GM23338 (cell line): ENCODE measurements around the gene ZNF783. TPM values are rescaled to one million over a fixed set of nuclear protein-coding genes. Genes with fewer than 3 reads are reported as not detected.

Source experiments
- ATAC-seq: fragments of 200-7000 bp; cut with Tn5 transposase; 3 replicates; pipeline ENCODE4 v1.9.1; 2020
- DNase-seq: peaks from one replicate; pipeline ENCODE4 v3.0.0-alpha.2; 2015; ENCODE audit warnings: low spot score
- H2AFZ ChIP-seq: fragments of 200-600 bp; sonication (generic); 2 replicates; pipeline ENCODE4 v1.8.0; 2016; ENCODE audit warnings: antibody characterized with exemption, mild to moderate bottlenecking, moderate library complexity
- H3F3A ChIP-seq: fragments of 200-600 bp; sonication (generic); replicated peaks from 2 replicates; pipeline ENCODE4 v1.8.0; 2017; ENCODE audit warnings: antibody characterized with exemption, mixed run types, low read depth
- H3K27ac ChIP-seq: fragments of 200-600 bp; sonication (generic); 2 replicates; pipeline ENCODE4 v1.6.1; 2016; ENCODE audit warnings: low read depth
- H3K27me3 ChIP-seq: fragments of 200-600 bp; sonication (generic); 2 replicates; pipeline ENCODE4 v1.8.0; 2016; ENCODE audit warnings: mild to moderate bottlenecking, mixed run types, moderate library complexity; ENCODE audit not compliant: insufficient read depth
- H3K36me3 ChIP-seq: fragments of 200-600 bp; sonication (generic); 2 replicates; pipeline ENCODE4 v1.8.0; 2016; ENCODE audit warnings: mild to moderate bottlenecking; ENCODE audit not compliant: insufficient read depth
- H3K4me1 ChIP-seq: fragments of 200-600 bp; sonication (generic); 2 replicates; pipeline ENCODE4 v1.8.0; 2016; ENCODE audit warnings: mild to moderate bottlenecking, moderate library complexity; ENCODE audit not compliant: insufficient read depth
- H3K4me2 ChIP-seq: fragments of 200-600 bp; sonication (generic); 2 replicates; pipeline ENCODE4 v1.7.1; 2017; ENCODE audit warnings: mixed run types
- H3K4me3 ChIP-seq: fragments of 200-600 bp; sonication (generic); 2 replicates; pipeline ENCODE4 v1.6.1; 2016; ENCODE audit warnings: mixed run types
- H3K79me2 ChIP-seq: fragments of 200-600 bp; sonication (generic); replicated peaks from 2 replicates; pipeline ENCODE4 v1.8.0; 2017; ENCODE audit warnings: mild to moderate bottlenecking; ENCODE audit not compliant: insufficient read depth
- H3K9me2 ChIP-seq: fragments of 200-600 bp; sonication (generic); 2 replicates; pipeline ENCODE4 v1.8.0; 2017; ENCODE audit not compliant: insufficient read depth
- H4K20me1 ChIP-seq: fragments of 200-600 bp; sonication (generic); replicated peaks from 2 replicates; pipeline ENCODE4 v1.8.0; 2017; ENCODE audit warnings: mild to moderate bottlenecking; ENCODE audit not compliant: insufficient read depth
- H3K27ac Mint-ChIP-seq: 2 replicates; pipeline ENCODE4 v1.8.0; 2020; ENCODE audit warnings: inconsistent platforms, mild to moderate bottlenecking, moderate library complexity, mixed read lengths
- H3K27me3 Mint-ChIP-seq: 3 replicates; pipeline ENCODE4 v1.8.0; 2022; ENCODE audit warnings: low read depth, mild to moderate bottlenecking, moderate library complexity, mixed read lengths, inconsistent platforms; ENCODE audit not compliant: insufficient read depth, poor library complexity
- H3K36me3 Mint-ChIP-seq: 3 replicates; pipeline ENCODE4 v1.8.0; 2021; ENCODE audit warnings: low read depth, mild to moderate bottlenecking, inconsistent platforms, moderate library complexity, mixed read lengths
- H3K4me1 Mint-ChIP-seq: 3 replicates; pipeline ENCODE4 v1.8.0; 2020; ENCODE audit warnings: mild to moderate bottlenecking, inconsistent platforms, mixed read lengths
- H3K4me3 Mint-ChIP-seq: 3 replicates; pipeline ENCODE4 v1.8.0; 2021; ENCODE audit warnings: moderate library complexity, mild to moderate bottlenecking, inconsistent platforms, mixed read lengths
- H3K9me3 Mint-ChIP-seq: 3 replicates; pipeline ENCODE4 v1.8.0; 2020; ENCODE audit warnings: moderate library complexity, mild to moderate bottlenecking, inconsistent platforms, mixed read lengths
- EZH2phosphoT487 ChIP-seq: fragments of 200-600 bp; sonication (generic); IDR thresholded peaks from one replicate; pipeline ENCODE4 v1.8.1; 2018; ENCODE audit warnings: antibody characterized with exemption; ENCODE audit not compliant: unreplicated experiment
- JUNB ChIP-seq: IDR thresholded peaks from one replicate; pipeline ENCODE4 v1.6.1; 2016; ENCODE audit warnings: antibody characterized with exemption; ENCODE audit not compliant: unreplicated experiment
- NANOG ChIP-seq: IDR thresholded peaks from 2 replicates; pipeline ENCODE4 v1.6.1; 2016; ENCODE audit warnings: antibody characterized with exemption, borderline replicate concordance
- POLR2AphosphoS5 ChIP-seq: IDR thresholded peaks from 2 replicates; pipeline ENCODE4 v1.6.1; 2016; ENCODE audit warnings: antibody characterized with exemption, low read depth
- STAT1 ChIP-seq: IDR thresholded peaks from one replicate; pipeline ENCODE4 v1.6.1; 2016; ENCODE audit warnings: antibody characterized with exemption; ENCODE audit not compliant: unreplicated experiment
- ZNF114 ChIP-seq: fragments of 250-450 bp; sonication (Bioruptor Pico); IDR thresholded peaks from 2 replicates; pipeline ENCODE4 v1.5.0; 2020; ENCODE audit warnings: mild to moderate bottlenecking, moderate library complexity
- polyA plus RNA-seq: library from polyadenylated mRNA; unstranded; fragments of >200 nt; fragmentation: Nextera tagmentation; extraction: Ambion mirVana; gene quantifications from 2 replicates; pipeline ENCODE4 v1.2.1, GENCODE V29; 2016
- total RNA-seq: library from RNA; depleted of rRNA; stranded (reverse); fragments of >200 nt; shearing (Covaris generic); gene quantifications from 2 replicates; pipeline ENCODE4 v1.2.3, GENCODE V29; 2014
- TF ChIP-seq, protein P1 (sequence below): IDR thresholded peaks from 2 replicates; pipeline ENCODE4 v1.6.1; 2016; ENCODE audit warnings: antibody characterized with exemption
- TF ChIP-seq, protein P2 (sequence below): fragments of 250-450 bp; sonication (Bioruptor Pico); IDR thresholded peaks from 2 replicates; pipeline ENCODE4 v1.5.0; 2020; ENCODE audit warnings: mild to moderate bottlenecking, moderate library complexity
- TF ChIP-seq, protein P3 (sequence below), 2 experiments: fragments of 200-600 bp in 1 of 2; sonication (generic) in 1 of 2; conservative IDR thresholded peaks; 2 replicates each; pipeline versions ENCODE4 v1.5.1 to v1.6.1; 2016 to 2017; ENCODE audit warnings: antibody characterized with exemption in 2 of 2, low read depth in 2 of 2, mild to moderate bottlenecking in 2 of 2, moderate library complexity in 1 of 2

The ZNF783 gene
- total and polyA plus RNA-seq, 2 experiments from 2014 or later, result 2.1 to 9.0 TPM

DNA sequence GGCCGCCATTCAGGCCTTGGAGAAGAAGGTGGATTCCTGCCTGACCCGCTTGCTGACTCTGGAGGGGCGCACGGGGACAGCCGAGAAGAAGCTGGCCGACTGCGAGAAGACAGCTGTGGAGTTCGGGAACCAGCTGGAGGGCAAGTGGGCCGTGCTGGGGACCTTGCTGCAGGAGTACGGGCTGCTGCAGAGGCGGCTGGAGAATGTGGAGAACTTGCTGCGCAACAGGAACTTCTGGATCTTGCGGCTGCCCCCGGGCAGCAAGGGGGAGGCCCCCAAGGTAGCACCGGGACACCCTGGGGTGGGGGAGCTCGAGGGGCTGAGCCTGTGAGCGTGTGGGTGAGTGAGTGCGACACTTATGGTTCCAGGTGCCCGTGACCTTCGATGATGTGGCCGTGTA is 4.5 kb downstream of the ZNF783 start:
- Mint-ChIP-seq H3K27ac (no peak overlapping the region), H3K9me3 (no peaks in the 10 kb centered on the region; the same call in 2 of the 3 replicates), H3K27me3 (peaks cover 9% of the 10 kb centered on the region), H3K36me3 (peaks cover 48% of the 10 kb centered on the region), H3K4me3 (no peak overlapping the region), H3K4me1 (peaks cover 3% of the 10 kb centered on the region; the same call in 1 of the 3 replicates)
- no peak for TF ChIP-seq NANOG
- TF ChIP-seq, protein P1, sequence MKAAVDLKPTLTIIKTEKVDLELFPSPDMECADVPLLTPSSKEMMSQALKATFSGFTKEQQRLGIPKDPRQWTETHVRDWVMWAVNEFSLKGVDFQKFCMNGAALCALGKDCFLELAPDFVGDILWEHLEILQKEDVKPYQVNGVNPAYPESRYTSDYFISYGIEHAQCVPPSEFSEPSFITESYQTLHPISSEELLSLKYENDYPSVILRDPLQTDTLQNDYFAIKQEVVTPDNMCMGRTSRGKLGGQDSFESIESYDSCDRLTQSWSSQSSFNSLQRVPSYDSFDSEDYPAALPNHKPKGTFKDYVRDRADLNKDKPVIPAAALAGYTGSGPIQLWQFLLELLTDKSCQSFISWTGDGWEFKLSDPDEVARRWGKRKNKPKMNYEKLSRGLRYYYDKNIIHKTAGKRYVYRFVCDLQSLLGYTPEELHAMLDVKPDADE, result no peak
- no peak for DNase-seq
- H3K79me2 ChIP-seq, result peaks cover 5% of the 10 kb centered on the region; the same call in 1 of the 2 replicates
- H3K4me1 ChIP-seq, result no peaks in the 10 kb centered on the region; the same call in 1 of the 2 replicates
- H3K27me3 ChIP-seq, result peaks cover 7% of the 10 kb centered on the region
- no peaks in the 10 kb centered on the region for H4K20me1 ChIP-seq
- H3K36me3 ChIP-seq, result no peaks in the 10 kb centered on the region
- H3K9me2 ChIP-seq, result no peaks in the 10 kb centered on the region
- H3K4me3 ChIP-seq, result no peak overlapping the region
- H3F3A ChIP-seq, result peaks cover 3% of the 10 kb centered on the region; the same call in 1 of the 2 replicates
- H3K27ac ChIP-seq, result no peak overlapping the region
- no peak overlapping the region for H2AFZ ChIP-seq
- no peak overlapping the region for H3K4me2 ChIP-seq
- ATAC-seq, result no peak

DNA sequence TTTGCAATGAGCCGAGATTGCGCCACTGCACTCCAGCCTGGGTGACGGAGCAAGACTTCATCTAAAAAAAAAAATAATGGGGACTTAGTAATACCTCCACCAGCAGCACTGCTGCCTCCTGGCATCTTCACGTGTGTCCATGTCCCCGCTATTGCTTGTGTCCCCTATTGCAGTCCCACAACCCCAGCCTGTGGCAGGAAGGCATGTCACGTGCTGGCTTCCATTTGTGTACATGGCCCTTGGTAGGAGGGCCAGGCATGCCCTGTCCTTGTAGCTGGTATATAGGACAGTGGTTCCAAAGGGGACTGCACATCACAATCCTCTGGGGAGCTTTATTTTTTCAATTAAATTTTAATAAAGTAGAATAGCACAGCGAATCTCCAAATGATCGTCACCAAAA is 5.7 kb downstream of the ZNF783 start:
- Mint-ChIP-seq H3K27ac (no peak overlapping the region), H3K36me3 (peaks cover 50% of the 10 kb centered on the region), H3K27me3 (peaks cover 9% of the 10 kb centered on the region), H3K4me3 (no peak overlapping the region), H3K9me3 (no peaks in the 10 kb centered on the region; the same call in 2 of the 3 replicates), H3K4me1 (peaks cover 3% of the 10 kb centered on the region; the same call in 1 of the 3 replicates)
- H3K9me2 ChIP-seq, result no peaks in the 10 kb centered on the region
- H4K20me1 ChIP-seq, result no peaks in the 10 kb centered on the region
- TF ChIP-seq ZNF114 (CRISPR knock-in tag) (no peak), JUNB (no peak), POLR2AphosphoS5 (no peak), EZH2phosphoT487 (no peak), NANOG (no peak), STAT1 (no peak)
- TF ChIP-seq, protein P1, result no peak
- TF ChIP-seq, protein P2, sequence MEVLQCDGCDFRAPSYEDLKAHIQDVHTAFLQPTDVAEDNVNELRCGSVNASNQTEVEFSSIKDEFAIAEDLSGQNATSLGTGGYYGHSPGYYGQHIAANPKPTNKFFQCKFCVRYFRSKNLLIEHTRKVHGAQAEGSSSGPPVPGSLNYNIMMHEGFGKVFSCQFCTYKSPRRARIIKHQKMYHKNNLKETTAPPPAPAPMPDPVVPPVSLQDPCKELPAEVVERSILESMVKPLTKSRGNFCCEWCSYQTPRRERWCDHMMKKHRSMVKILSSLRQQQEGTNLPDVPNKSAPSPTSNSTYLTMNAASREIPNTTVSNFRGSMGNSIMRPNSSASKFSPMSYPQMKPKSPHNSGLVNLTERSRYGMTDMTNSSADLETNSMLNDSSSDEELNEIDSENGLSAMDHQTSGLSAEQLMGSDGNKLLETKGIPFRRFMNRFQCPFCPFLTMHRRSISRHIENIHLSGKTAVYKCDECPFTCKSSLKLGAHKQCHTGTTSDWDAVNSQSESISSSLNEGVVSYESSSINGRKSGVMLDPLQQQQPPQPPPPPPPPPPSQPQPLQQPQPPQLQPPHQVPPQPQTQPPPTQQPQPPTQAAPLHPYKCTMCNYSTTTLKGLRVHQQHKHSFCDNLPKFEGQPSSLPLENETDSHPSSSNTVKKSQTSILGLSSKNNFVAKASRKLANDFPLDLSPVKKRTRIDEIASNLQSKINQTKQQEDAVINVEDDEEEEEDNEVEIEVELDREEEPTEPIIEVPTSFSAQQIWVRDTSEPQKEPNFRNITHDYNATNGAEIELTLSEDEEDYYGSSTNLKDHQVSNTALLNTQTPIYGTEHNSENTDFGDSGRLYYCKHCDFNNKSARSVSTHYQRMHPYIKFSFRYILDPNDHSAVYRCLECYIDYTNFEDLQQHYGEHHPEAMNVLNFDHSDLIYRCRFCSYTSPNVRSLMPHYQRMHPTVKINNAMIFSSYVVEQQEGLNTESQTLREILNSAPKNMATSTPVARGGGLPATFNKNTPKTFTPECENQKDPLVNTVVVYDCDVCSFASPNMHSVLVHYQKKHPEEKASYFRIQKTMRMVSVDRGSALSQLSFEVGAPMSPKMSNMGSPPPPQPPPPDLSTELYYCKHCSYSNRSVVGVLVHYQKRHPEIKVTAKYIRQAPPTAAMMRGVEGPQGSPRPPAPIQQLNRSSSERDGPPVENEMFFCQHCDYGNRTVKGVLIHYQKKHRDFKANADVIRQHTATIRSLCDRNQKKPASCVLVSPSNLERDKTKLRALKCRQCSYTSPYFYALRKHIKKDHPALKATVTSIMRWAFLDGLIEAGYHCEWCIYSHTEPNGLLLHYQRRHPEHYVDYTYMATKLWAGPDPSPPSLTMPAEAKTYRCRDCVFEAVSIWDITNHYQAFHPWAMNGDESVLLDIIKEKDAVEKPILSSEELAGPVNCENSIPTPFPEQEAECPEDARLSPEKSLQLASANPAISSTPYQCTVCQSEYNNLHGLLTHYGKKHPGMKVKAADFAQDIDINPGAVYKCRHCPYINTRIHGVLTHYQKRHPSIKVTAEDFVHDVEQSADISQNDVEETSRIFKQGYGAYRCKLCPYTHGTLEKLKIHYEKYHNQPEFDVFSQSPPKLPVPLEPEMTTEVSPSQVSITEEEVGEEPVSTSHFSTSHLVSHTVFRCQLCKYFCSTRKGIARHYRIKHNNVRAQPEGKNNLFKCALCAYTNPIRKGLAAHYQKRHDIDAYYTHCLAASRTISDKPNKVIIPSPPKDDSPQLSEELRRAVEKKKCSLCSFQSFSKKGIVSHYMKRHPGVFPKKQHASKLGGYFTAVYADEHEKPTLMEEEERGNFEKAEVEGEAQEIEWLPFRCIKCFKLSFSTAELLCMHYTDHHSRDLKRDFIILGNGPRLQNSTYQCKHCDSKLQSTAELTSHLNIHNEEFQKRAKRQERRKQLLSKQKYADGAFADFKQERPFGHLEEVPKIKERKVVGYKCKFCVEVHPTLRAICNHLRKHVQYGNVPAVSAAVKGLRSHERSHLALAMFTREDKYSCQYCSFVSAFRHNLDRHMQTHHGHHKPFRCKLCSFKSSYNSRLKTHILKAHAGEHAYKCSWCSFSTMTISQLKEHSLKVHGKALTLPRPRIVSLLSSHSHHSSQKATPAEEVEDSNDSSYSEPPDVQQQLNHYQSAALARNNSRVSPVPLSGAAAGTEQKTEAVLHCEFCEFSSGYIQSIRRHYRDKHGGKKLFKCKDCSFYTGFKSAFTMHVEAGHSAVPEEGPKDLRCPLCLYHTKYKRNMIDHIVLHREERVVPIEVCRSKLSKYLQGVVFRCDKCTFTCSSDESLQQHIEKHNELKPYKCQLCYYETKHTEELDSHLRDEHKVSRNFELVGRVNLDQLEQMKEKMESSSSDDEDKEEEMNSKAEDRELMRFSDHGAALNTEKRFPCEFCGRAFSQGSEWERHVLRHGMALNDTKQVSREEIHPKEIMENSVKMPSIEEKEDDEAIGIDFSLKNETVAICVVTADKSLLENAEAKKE, result no peak
- TF ChIP-seq, protein P3, sequence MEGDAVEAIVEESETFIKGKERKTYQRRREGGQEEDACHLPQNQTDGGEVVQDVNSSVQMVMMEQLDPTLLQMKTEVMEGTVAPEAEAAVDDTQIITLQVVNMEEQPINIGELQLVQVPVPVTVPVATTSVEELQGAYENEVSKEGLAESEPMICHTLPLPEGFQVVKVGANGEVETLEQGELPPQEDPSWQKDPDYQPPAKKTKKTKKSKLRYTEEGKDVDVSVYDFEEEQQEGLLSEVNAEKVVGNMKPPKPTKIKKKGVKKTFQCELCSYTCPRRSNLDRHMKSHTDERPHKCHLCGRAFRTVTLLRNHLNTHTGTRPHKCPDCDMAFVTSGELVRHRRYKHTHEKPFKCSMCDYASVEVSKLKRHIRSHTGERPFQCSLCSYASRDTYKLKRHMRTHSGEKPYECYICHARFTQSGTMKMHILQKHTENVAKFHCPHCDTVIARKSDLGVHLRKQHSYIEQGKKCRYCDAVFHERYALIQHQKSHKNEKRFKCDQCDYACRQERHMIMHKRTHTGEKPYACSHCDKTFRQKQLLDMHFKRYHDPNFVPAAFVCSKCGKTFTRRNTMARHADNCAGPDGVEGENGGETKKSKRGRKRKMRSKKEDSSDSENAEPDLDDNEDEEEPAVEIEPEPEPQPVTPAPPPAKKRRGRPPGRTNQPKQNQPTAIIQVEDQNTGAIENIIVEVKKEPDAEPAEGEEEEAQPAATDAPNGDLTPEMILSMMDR (conservative IDR thresholded peaks at IDR 0.05; ENCODE audit: low read depth in 2 of 2), result no peak
- no peak for ATAC-seq
- no peak for DNase-seq
- no peak overlapping the region for H2AFZ ChIP-seq
- peaks cover 5% of the 10 kb centered on the region; the same call in 1 of the 2 replicates for H3K79me2 ChIP-seq
- H3K27me3 ChIP-seq, result peaks cover 2% of the 10 kb centered on the region; the same call in 1 of the 2 replicates
- no peak overlapping the region for H3K27ac ChIP-seq
- no peak overlapping the region for H3K4me3 ChIP-seq
- H3K4me1 ChIP-seq, result no peaks in the 10 kb centered on the region; the same call in 1 of the 2 replicates
- H3K4me2 ChIP-seq, result no peak overlapping the region
- H3K36me3 ChIP-seq, result no peaks in the 10 kb centered on the region
- no peaks in the 10 kb centered on the region for H3F3A ChIP-seq
